ENCODE data around the gene SLC35F3.

- no peak for TF ChIP-seq CTCF (IDR thresholded peaks at IDR 0.05)
- TF ChIP-seq POLR2A (IDR thresholded peaks at IDR 0.05), result no peak
Measured at GRCh38 chr1:234218078-234218477, 313.6 kb downstream of the SLC35F3 start.
